Loucy (cell line): ENCODE results near the gene CFAP92.

Source experiments
- EZH2phosphoT487 ChIP-seq: fragments of 200-600 bp; IDR thresholded peaks from 2 replicates; pipeline ENCODE4 v1.6.1; 2018; ENCODE audit warnings: antibody characterized with exemption, mild to moderate bottlenecking, moderate library complexity, borderline replicate concordance
- TF ChIP-seq, protein P1 (sequence below): fragments of 200-600 bp; sonication (generic); conservative IDR thresholded peaks from 2 replicates; pipeline ENCODE4 v1.5.1; 2014; ENCODE audit warnings: mild to moderate bottlenecking, antibody characterized with exemption, low read length

DNA sequence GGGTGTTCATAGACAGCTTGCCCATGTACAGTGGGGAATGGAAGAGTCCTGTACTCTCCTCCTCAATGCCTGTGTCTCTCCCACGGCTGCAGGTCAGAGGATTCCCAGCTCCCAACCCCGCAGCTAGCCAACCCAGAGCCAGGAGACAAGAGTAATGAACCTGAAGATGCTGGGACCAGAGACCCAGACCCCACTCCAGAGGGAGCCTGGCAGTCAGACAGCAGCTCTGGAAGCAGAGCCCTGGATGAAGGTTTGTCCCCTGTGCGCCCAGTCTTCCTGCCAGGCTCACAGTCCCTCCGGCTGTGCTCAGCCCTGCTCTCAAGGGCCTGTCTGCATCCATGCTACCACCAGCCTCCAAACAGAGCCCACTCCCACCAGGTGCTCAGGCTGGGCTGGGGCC is 36.7 kb upstream of the CFAP92 start:
- TF ChIP-seq, protein P1, sequence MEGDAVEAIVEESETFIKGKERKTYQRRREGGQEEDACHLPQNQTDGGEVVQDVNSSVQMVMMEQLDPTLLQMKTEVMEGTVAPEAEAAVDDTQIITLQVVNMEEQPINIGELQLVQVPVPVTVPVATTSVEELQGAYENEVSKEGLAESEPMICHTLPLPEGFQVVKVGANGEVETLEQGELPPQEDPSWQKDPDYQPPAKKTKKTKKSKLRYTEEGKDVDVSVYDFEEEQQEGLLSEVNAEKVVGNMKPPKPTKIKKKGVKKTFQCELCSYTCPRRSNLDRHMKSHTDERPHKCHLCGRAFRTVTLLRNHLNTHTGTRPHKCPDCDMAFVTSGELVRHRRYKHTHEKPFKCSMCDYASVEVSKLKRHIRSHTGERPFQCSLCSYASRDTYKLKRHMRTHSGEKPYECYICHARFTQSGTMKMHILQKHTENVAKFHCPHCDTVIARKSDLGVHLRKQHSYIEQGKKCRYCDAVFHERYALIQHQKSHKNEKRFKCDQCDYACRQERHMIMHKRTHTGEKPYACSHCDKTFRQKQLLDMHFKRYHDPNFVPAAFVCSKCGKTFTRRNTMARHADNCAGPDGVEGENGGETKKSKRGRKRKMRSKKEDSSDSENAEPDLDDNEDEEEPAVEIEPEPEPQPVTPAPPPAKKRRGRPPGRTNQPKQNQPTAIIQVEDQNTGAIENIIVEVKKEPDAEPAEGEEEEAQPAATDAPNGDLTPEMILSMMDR, result no peak
- TF ChIP-seq EZH2phosphoT487, result no peak
